HG02610 (cell line): ENCODE results near the gene ANAPC16.
A peak's percentile ranks its signal among the peaks of the same experiment; 100 is the strongest.

Source experiments
- ATAC-seq: cut with Tn5 transposase; IDR thresholded peaks from one replicate; pipeline ENCODE4 v1.9.1; 2021; ENCODE audit warnings: mild to moderate bottlenecking, moderate library complexity; ENCODE audit not compliant: unreplicated experiment

The ANAPC16 gene

DNA sequence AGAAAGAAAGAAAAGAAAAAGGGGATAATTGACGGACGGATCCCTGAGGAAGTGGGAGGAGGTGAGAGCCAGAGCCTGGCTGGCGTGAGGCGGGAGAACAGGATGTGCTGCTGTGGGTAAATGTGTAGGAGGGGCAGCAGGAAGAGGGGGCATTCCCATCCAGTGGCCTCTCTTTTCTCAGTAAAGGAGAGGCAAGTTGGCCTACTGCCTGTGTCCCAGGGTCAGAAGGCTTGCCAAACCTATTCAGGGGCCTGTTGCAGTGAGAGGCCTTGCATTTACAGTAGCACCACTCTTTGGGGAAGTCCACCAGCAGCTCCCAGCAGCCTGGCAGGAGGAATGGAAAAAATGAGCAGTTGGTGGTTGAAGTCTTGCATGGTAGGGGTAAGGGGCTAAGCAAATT lies 26.9 kb downstream of the ANAPC16 start:
- ATAC-seq, result no peak

DNA sequence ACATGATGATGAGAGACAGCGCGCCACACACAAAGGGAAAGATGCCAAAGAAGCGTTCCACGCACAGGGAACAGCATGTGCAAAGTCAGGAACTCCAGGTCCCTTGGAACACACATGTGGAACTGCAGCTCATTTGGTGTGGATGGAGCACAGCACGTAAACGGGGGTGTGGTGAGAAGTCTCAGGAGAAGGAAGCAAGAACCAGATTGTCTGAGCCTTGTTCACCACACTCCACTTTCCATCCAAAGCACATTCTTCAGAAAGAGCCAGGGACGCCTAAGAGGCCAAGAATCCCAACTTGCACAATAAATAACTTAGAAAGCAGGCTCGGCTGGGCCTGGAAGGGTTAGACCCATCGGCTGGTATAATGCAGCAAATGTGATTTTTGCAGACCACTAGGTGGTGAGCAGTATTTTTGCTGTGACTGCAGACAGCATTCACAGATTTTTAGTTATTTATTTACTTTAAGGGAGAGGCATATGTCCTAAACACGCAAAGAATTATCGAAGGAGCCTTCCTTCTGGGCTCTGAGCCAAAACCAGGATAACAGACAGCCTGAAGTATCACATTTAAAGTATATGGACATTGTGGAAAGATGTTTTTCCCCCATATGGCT lies 28.1 kb downstream of the ANAPC16 start:
- no peak for ATAC-seq

DNA sequence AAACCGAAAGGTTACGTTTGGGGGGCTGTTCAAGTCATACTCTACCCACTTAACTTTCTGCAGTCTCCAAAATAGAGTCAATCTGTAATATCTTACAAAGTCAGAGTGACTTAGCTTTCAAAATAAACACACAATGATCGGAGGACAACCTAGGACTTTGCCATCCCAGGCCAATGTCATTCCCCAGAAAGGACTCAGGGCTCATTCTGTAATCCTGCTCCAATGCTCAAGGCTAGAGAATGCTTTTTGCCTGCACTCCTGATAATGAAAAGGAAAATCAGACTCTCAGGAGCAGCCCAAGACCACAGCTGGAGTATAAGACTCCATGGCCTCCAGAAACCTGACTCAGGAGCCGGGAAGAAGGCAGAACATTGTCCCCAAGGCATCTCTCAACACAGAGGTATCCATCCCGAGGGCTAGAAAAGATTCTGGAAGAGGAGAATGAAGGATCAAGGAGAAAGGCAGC lies 28.8 kb downstream of the ANAPC16 start:
- no peak for ATAC-seq

DNA sequence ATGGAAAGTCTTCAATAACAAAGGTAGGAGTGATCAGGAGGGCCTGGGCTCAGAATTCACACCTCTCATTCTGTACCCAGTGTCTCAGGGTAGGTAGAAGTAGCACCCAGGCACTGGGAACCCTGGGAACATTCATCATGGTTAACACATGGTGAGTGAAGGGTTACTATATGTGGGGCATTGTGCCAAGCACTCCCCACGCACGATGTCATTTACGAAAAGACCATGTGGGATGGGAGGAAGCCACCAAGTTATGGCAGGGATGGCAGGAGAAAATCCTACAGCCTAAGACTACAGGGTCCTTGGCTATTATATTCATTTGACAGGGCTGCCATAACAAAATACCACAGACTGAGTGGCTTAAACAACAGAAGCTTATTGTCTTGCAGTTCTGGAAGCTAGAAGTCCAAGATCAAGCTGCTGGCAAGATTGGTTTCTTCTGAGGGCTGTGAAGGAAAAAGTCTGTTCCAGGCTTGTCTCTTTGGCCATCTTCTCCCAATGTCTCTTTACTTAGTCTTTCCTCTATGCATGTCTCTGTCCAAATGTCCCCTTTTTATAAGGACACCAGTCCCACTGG lies 30.2 kb downstream of the ANAPC16 start:
- ATAC-seq, result no peak

DNA sequence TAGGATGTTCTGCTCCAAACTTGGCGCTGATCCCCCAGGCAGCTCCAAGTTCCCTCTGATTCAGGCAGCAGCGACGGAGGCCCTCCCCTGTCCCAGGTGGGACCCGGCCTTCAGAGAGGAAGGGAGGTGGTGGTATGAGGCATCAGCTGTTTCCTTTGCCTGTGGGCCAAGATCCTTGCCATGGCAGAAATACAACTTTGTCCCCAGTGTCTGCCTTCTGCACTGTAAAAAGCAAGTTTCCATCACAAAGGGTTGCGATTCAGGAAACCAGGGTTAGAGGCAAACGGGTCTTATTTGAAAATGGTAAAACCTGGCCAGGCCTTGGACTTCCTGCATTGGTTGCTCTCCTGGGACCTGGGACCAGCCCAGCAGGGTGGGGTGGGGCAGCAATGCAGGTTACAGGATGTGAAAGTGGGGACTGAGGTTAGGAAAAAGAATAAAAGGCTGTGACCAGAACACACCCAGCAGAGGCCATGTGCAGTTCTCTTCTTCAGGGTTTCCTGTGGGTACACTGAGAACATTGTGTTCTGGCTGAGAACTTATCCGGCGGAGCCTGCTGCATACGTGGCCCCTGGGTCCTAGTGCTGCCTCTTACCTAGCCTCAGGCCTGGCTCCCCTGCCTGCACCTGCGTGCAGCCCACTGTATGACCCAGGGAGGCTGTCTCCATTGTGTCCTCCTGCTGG lies 32.8 kb downstream of the ANAPC16 start:
- ATAC-seq, result peak; percentile 85

DNA sequence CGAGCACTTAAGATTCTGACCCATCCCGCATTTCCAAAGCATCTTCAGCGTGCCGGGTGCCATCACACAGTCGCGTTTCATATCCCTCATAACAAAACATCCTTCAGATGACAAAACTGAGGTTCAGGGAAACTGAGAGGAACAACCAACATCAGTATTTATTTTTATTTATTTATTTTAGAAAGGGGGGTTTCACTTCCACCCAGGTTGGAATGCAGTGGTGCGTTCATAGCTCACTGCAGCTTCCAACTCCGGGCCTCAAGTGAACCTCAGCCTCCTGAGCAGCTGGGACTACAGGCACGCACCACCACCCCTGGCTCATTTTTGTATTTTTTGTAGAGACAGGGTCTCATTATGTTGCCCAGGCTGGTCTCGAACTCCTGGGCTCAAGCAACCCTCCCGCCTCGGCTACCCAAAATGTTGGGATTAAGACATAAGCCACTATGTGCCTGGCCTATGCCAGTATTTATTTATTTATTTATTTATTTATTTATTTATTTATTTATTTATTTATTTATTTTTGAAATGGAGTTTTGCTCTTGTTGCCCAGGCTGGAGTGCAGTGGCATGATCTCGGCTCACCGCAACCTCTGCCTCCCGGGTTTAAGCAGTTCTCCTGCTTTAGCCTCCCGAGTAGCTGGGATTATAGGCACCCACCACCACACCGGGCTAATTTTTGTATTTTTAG lies 33.5 kb downstream of the ANAPC16 start:
- peak; percentile 2 for ATAC-seq

DNA sequence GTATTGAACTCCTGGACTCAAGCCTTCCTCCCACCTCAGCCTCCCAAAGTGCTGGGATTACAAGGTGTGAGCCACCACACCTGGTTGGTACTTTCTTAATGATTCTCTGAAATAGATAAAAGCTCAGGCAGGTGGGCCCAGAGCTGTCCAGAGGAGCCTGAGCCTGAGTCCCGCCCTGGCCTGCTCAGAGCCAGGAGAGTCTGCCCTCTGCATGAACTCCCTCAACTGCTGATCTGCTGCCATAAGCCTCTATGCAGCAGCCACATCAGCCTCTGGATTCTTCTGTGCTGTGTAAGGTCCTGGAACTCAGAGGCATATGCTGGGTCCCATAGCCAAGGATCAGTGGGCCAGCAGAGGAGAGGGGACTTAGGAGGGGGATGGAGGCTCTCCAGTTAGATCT lies 34.9 kb downstream of the ANAPC16 start:
- no peak for ATAC-seq

DNA sequence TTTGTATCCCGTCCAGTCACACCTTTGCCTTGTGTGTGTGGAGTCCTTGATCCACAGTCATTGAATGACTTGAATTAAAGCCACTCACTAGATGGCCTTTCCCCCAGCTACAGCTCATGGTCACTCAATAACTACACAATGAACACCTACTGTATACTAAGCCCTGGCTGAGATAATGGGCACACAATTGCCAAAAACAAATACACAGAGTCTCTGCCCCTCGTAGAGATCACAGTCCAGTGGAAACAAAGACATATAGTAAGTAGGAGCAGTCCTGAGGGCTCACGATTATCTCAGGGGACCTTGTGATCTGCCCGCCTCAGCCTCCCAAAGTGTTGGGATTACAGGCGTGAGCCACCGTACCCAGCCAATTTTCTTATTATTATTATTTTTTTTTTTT lies 35.8 kb downstream of the ANAPC16 start:
- no peak for ATAC-seq

DNA sequence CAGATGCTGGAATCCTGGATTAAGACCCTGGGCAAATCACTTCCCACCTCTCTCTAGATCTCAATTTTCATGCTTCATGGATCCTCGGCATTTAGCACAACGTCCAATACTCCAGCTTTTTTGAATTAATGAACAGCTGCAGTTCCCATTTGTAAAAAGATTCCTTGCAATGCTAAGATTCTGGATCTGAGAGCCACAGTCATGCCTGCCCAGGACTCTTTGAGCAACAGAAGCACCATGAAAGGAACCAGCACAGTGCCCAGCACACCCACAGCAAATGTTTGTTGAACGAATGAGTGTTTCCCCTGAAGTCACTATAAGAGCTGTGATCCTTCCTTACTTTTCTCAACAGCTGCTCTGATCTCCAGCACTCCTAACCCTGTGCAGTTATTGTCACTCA lies 37.2 kb downstream of the ANAPC16 start:
- no peak for ATAC-seq

DNA sequence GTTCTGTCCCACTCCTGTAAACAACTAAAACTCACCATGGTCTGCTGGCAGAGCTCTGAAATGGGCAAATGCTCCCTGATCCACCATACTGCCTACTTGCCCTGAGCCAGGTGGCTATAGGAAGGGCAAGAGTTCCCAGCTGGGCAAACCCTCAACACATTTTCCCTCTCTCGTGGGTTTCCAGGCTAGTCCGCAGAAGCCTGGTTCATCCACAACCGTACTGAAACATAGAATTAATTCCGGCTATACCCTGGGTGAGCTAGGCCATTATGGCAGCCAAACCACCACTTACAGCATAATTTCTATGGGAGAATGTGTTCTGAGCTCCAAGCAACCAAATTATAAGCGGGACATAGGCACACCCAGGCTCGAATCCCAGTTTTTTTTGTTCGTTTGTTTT lies 37.8 kb downstream of the ANAPC16 start:
- ATAC-seq, result no peak

DNA sequence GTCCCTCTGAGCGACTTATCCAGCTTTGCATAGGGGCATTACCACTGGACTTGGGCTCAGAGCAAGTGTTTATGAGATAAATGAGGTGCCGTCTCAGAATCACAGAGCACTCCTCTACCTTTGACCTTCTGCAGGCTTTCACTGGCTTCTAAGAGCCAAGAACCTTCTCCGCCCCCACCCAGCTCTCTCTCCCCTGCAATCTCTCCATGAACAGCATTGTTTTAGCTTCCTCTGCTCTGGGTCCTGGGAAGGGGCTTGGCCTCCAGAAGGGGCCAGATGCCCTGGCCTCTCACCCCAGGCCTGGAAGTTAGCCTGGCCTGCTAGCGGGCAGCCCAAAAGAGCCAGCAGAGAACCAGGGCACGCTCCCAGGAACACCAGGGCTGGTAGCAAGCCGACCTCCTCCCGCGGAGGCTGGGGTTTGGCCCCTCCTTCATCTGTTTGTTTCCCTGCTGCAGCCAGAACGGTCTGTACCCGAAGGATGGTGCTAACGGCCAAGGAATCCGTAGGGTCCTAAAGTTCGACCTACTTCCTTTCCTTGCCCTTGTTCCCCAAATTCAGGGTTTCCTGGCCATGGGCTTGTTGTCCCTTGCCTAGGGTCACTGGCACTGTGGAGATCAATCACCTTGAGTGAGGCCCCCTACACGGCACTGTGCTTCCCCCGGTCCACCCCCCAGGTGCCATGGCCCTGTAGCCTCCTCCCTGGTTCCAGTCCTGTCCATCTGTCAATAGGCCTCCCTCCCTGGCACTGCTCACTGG lies 39.2 kb downstream of the ANAPC16 start:
- no peak for ATAC-seq

DNA sequence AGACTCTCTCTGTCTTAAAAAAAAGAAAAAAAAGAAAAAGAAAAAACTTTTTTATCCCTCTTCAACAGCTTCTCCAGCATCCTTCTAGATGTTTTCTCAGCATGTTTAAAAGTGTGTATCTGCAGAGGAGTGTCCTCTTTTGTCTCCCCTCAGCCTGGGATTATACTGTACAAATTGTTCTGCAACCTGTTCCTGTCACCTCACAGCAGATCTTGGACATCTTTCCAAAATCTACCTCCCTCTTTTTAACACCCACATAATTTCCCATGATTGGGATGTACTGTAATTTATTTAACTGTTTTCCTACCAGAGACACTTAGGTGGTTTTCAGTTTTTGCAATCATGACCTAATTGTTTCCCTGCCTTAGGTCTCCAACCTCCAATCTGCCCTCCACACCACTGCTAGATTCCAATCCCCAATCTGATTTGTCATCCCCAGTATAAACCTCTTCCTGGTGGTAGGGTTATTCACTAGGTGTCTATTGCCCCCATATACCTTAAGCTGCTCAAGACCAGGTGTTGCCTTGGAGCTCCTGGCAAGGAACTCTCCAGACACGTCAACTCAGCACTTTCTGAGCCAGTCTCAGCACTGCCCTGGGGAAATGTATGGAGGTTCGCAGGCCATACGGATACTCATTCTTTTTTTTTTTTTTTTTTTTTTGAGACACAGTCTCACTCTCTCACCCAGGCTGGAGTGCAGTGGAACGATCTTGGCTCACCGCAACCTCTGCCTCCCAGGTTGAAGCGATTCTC lies 40.3 kb downstream of the ANAPC16 start:
- no peak for ATAC-seq

DNA sequence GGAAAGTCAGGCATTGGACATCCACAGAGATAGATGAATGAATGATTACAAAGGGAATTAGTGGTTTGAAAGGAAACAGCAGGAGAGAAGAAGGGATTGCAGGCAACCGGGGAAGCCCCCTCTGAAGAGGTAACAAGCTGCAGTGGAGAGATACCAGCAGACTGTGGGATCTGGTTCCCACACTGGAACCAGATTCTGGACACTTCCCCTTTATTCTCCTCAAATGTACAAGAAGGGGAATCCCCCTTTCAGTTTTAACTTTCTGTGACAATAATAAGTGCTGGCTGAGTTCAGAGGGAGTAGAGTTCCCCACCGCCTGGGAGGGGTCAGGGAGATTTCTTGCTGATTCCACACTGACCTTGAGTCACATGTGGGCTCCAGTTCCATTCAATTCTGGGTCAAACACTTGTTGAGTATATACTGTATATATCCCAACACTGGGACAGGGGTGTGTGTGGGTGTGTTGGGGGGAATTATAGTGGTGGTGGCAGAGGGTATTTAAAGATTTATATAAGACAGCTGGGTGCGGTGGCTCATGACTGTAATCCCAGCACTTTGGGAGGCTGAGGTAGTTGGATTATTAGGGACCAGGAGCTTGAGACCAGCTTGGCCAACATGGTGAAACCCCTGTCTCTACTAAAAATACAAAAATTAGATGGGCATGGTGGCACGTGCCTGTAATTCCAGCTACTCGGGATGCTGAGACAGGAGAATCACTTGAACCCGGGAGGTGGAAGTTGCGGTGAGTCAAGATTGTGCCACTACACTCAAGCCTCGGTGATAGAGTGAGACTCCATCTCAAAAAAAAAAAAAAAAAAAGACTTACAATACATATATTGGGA lies 41.5 kb downstream of the ANAPC16 start:
- peak; percentile 37 for ATAC-seq

DNA sequence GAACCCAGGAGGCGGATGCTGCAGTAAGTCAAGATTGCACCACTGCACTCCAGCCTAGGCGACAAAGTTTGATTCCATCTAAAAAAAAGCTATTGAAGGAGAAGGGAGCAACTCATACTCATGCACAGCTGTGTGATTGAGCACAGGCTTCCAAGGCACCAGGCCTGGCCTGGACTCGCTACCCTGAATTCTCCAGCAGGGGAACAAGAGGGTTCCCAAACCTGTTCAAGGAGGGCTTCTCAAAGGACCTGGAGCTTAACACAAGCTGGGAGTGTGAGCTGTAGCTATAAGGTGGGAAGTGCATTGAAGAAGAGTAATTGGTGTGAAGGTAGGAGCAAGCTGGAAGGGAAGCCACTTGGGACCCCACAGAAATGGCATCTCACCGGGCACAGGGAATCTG lies 42.8 kb downstream of the ANAPC16 start:
- ATAC-seq, result no peak

DNA sequence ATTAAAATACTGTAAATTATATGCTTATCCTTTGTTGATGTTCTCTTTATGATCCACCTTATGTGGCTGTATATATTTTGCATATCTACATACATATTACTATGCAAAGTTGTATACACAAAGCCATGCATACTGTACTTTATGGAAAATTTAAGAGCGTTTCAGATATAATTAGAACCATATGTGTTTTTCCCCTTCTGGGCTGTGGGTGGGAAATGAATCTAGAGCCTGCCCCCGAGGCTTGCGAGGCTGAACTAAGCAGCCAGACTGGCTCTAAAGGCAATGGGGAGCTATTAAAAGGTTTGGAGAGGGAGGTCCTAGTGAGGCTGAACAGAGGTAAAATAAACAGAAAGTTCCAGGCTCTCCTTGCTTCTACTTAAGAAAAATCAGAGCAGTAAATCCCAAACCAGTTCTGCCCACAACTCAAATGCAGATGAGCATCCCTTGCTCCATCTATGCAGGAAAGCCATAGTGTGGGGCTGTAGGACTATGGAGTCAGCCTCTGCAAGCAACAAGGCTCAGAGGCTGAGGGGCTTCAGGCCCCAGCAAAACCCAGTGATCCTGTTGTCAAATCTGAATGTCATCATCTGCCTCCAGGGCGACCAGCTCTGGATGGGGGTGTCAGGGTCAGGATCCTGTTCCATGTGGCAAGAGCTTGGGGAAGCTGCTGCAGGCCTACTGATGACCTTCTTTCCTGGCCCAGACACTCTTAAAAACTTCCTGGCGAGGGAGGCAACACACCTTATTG lies 43.9 kb downstream of the ANAPC16 start:
- ATAC-seq, result no peak

DNA sequence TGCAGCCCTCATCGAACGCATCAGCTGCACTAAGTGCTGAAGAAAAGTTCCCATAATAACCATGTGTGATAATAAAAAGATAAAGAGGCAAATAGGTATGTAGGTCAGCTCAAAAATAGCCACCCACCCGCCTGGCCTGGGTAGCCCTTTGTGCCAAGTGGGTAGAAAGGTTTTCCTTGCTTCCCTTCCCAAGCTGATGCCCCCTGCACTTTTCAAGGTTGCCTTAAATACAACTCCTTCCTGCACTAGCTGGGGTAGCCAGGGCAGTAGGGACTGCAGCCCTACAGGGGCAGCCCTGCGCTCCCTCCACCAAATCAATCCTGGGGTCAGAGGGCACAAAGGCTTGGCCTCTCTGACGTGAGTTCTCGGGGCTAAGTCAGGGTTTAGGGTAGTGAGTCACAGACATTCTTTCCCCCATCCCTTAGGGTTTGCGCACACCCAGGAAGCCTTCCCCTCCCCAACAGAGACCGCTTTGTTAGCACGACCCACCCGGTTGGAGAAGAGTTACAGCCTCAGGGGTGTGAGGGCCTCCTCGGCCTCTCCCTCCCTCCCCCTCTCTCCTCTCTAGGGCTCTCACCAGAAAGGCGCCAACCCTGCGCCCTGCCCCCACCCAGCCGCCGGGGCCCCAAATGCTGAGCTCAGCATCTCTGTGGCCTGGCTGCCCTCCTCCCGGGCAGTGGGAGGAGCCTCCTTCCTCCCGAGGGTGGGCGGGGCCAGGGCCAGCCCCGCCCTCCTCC lies 44.6 kb downstream of the ANAPC16 start:
- ATAC-seq, result peak; percentile 35

DNA sequence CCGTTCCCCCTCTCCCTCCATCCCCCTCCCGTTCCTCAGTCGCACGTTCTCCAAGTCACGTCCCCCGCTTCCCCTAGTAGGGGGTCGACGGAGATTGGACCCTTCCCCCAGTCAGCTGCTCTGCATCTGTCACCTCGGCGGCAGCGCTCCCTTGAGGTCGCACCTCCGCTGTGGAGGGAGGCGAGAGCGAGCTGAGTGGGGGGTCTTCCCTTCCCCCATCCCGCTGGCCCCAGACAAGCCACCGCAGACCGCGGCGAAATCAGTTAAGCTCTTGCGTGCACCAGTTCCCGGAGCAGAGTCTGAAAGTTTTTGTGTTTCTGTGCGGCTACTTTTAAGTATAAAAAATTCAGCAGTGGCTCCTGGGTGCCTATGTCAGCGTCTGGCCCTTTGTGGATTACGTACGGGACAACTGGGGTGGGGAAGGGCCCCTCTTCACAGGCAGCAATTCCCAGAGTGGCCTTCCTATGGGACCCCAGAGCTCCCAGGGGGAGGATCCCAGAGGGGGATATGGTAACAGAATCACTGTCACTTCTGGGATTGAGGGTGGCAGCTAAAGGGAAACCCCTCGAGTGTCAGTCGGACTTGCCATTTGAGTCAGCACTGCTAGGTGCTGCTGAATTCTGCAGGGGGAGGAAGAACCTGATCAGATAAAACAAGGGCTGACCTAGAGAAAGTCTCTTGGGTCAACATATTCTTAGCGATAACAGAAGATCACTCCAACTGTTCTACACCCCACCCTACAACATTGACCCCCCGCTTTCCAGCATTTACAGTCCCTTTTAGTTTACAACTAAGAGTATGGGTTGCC lies 45.4 kb downstream of the ANAPC16 start:
- peak; percentile 52 for ATAC-seq
